Left ventricle myocardium inferior (tissue), 1 donor: ENCODE measurements around the gene HIRIP3. TPM values are rescaled to one million over a fixed set of nuclear protein-coding genes. Genes with fewer than 3 reads are reported as not detected.
"Not testable (repeated sequence)": the region's sequence is repeated elsewhere in the genome, so short reads cannot be mapped to it uniquely, and the experiment has no call there.

Experiments
- DNase-seq: peaks from one replicate; pipeline ENCODE4 v3.0.0-alpha.2; 2020
- H3K27ac ChIP-seq: fragments of 200-600 bp; replicated peaks from 2 replicates; pipeline ENCODE4 v1.8.0; 2021
- H3K27me3 ChIP-seq: fragments of 200-600 bp; 2 replicates; pipeline ENCODE4 v1.8.0; 2021; ENCODE audit warnings: low read depth
- H3K36me3 ChIP-seq: fragments of 200-600 bp; 2 replicates; pipeline ENCODE4 v1.8.0; 2021
- H3K4me1 ChIP-seq: fragments of 200-600 bp; 2 replicates; pipeline ENCODE4 v1.8.0; 2021
- H3K4me3 ChIP-seq: fragments of 200-600 bp; 2 replicates; pipeline ENCODE4 v1.8.0; 2021; ENCODE audit warnings: mild to moderate bottlenecking, moderate library complexity
- H3K9me3 ChIP-seq: fragments of 200-600 bp; replicated peaks from 2 replicates; pipeline ENCODE4 v1.8.0; 2021
- intact Hi-C: fragments of 100-400 bp; cut with micrococcal nuclease; formaldehyde crosslinking; loops from one replicate; pipeline ENCODE4 v1.11.0; 2022
- total RNA-seq: library from RNA; stranded (reverse); fragmentation: NEBNext Ultra II Directional; extraction: Animal tissue kit (Norgen Biotek cat#: 25700); gene quantifications from one replicate; pipeline ENCODE4 v1.2.1, GENCODE V29; 2021
- TF ChIP-seq, protein P1 (sequence below): fragments of 200-600 bp; IDR thresholded peaks from 2 replicates; pipeline ENCODE4 v1.8.0; 2021; ENCODE audit warnings: antibody characterized with exemption, mild to moderate bottlenecking, borderline replicate concordance
- donor health status: DM: no; HTN: yes; CAD: no; lungs with severe emphysema.

The HIRIP3 gene
- total RNA-seq, 1 donor from 2014 or later, result 18.8 TPM

- intact Hi-C loops, result no loop called here
- TF ChIP-seq, protein P1, sequence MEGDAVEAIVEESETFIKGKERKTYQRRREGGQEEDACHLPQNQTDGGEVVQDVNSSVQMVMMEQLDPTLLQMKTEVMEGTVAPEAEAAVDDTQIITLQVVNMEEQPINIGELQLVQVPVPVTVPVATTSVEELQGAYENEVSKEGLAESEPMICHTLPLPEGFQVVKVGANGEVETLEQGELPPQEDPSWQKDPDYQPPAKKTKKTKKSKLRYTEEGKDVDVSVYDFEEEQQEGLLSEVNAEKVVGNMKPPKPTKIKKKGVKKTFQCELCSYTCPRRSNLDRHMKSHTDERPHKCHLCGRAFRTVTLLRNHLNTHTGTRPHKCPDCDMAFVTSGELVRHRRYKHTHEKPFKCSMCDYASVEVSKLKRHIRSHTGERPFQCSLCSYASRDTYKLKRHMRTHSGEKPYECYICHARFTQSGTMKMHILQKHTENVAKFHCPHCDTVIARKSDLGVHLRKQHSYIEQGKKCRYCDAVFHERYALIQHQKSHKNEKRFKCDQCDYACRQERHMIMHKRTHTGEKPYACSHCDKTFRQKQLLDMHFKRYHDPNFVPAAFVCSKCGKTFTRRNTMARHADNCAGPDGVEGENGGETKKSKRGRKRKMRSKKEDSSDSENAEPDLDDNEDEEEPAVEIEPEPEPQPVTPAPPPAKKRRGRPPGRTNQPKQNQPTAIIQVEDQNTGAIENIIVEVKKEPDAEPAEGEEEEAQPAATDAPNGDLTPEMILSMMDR, result no peak
- H3K4me1 ChIP-seq, result peaks cover 35% of the 10 kb centered on the region
- peak overlapping the region; percentile 94 for H3K27ac ChIP-seq
- H3K27me3 ChIP-seq, result no peaks in the 10 kb centered on the region
- H3K4me3 ChIP-seq, result peak overlapping the region; percentile 81
- DNase-seq, result no peak
- H3K36me3 ChIP-seq, result peaks cover 10% of the 10 kb centered on the region
- H3K9me3 ChIP-seq, result no peaks in the 10 kb centered on the region
These were observed 32.2 kb downstream of the HIRIP3 start for GRCh38 chr16:29963021-29963743.

- Histone ChIP-seq H3K4me1 (peaks cover 35% of the 10 kb centered on the region), H3K27me3 (no peaks in the 10 kb centered on the region), H3K36me3 (peaks cover 5% of the 10 kb centered on the region), H3K4me3 (peak overlapping the region; percentile 81), H3K27ac (peak overlapping the region; percentile 94), H3K9me3 (no peaks in the 10 kb centered on the region)
- TF ChIP-seq, protein P1, result no peak
- intact Hi-C loops, result no loop called here
- no peak for DNase-seq
These were observed 32.9 kb downstream of the HIRIP3 start for GRCh38 chr16:29962344-29962994.

DNA sequence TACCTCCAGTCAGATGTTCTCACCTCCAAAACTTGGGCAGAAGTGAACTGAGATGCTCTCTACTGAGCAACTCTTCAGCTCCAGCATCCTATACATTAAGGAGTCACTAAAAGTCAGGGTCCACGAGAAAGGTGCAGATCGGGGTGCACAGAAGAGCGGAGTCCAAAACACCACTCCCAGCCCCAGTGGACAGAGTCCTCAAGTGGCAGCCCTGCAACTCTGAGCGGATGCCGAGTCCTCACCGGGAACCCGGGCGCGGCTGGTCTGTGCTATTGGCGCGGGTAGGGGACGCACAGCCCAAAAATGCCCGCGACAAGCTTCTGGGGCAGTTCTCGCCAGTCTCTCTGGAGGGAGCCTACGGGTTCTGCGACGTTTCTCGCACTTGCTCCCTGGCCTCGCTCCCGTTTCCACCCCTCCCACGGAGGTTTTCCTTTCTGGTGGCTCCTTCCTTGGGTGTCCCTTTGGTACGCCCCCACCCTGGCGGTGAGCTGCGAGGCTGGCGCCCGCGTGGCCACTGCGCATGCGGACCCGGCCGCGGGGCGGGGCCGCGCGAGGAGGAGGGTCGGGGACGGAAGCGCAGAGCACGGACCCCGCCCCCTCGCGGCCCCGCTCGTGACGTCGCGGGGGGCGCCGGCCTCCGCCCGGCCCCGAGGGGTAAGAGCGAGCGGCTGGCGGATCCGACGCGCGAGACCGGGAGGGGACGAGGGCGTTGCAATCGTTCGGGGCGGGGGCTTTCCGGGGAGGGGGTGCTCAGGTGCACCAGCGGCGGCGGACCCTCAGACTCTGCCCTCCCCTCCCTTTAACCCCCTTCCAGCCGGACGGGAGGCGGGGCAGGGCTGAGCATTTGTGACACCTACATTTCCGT lies 33.7 kb downstream of the HIRIP3 start, which contains the start of gene TMEM219:
TSS of gene TMEM219 (plus strand) at position 601 of the 865 bp plus-strand sequence. CDS start 1,065 bp downstream, outside the sequence.
- TF ChIP-seq, protein P1, result peak; percentile 73
- H3K36me3 ChIP-seq, result peaks cover 5% of the 10 kb centered on the region
- peak; percentile 92 for DNase-seq
- peak within 1 kb of the TSS; percentile 94 for H3K27ac ChIP-seq
- peaks cover 35% of the 10 kb centered on the region for H3K4me1 ChIP-seq
- no peaks in the 10 kb centered on the region for H3K27me3 ChIP-seq
- H3K4me3 ChIP-seq, result peak within 1 kb of the TSS; percentile 81
- intact Hi-C loops, result no loop called here
- H3K9me3 ChIP-seq, result no peaks in the 10 kb centered on the region

GRCh38 chr16:29961127-29961478 lies 34.3 kb downstream of the HIRIP3 start:
- peak overlapping the region; percentile 81 for H3K4me3 ChIP-seq
- H3K36me3 ChIP-seq, result peaks cover 5% of the 10 kb centered on the region
- no peaks in the 10 kb centered on the region for H3K9me3 ChIP-seq
- H3K4me1 ChIP-seq, result peaks cover 35% of the 10 kb centered on the region
- intact Hi-C loops, result no loop called here
- peak overlapping the region; percentile 94 for H3K27ac ChIP-seq
- no peaks in the 10 kb centered on the region for H3K27me3 ChIP-seq
- TF ChIP-seq, protein P1, result no peak
- no peak for DNase-seq

DNA sequence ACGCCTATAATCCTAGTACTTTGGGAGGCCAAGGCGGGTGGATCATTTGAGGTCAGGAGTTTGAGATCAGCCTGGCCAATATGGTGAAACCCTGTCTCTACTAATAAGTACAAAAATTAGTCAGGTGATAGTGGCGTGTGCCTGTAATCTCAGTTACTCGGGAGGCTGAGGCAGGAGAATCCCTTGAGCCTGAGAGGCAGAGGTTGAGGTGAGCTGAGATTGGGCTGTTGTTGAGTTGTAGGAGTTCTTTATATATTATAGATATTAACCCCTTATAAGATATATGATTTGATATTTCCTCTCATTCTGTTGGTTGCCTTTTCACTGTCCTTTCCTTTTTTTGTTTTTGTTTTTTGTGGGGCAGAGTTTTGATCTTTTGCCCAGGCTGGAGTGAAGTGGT lies 35.6 kb downstream of the HIRIP3 start:
- H3K9me3 ChIP-seq, intact Hi-C loops, H3K36me3 ChIP-seq, DNase-seq, H3K4me3 ChIP-seq, H3K27ac ChIP-seq, H3K27me3 ChIP-seq: not testable (repeated sequence)
- H3K4me1 ChIP-seq, result peaks cover 33% of the 10 kb centered on the region
